NCI-H1930 (cell line): Measurements from ENCODE around the gene ATP7B.

Source experiments
- DNase-seq, 2 experiments: peaks; one replicate each; lab custom pipeline; 2025; lab: John Stamatoyannopoulos, UW

The ATP7B gene

DNA sequence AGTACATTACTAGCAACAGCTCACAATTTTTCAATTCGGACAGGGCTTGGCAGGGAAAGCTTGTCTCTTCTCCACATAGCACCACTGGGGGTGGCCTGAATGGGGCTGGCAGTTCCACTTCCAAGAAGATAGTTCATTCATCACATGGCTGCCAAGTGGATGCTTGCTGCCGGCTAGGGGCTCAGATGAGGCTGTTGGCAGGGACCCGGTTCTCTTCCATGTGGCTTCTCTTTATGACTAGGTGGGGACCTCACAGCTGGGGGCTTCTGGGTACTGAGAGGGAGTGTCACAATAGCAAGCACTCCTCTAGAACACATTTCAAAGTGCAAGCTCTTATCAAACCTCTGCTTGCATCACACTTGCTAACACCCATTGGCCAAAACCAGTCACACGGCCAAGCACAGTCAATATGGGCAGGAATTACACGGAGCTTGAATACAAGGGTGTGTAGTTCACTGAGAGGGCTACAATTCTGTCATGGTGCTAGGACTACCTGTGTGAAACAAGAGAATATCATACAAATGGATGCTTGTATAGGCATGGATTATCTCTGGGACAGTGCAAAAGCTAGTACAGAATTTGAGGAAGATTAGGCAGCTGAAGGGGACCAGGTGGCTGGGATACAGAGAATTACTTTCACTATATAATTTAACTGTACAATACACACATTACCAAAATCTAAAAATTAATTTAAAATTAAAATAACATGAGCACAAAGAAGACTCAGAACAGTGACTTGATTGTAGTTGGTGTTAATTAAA lies 32.3 kb downstream of the ATP7B start:
- DNase-seq: no peak

DNA sequence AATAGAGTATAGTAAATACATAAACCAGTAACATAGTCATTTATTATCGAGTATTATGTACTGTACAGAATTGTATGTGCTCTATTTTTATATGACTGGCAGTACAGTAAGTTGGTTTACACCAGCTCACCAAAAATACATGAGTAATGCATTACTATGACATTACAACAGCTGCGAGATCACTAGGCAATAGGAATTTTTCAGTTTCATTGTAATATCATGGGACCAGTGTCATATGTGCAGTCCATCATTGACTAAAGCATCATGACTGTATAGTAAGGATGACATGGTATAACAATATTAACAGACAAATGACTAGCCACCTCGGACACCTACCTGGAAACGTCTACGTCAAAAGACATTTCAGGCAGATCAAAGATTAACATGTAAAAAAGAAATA lies 33.6 kb downstream of the ATP7B start:
- DNase-seq: no peak

DNA sequence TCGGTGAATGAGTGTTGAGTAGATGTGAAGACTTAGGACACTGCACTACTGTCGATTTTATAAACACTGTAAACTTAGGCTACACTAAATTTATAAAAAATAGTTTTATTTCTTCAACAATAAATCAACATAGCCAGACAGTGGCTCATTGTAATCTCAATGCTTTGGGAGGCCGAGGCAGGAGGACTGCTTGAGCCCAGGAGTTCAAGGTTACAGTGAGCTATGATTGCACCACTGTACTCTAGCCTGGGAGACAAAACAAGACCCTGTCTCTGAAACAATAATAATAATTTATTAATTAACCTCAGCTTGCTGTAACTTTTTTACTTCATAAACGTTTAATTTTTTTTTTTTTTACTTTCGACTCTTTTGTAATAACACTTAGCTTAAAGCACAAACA lies 34.4 kb downstream of the ATP7B start:
- no peak for DNase-seq

DNA sequence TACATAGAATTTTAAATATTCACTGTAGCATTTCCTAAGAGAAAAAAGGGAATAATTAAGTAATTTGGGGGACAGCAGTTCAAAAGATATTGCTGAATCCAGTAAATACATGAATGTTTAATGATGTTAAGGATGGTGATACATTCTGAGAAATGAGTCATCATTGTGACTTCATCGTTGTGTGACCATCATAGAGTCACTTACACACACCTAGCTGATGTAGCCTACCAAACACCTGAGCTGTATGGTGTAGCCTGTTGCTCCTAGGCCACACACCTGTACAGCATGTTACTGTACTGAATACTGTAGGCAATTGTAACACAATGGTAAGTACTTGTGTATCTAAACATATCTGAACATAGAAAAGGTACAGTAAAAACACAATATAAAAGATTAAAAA lies 34.8 kb downstream of the ATP7B start:
- no peak for DNase-seq

DNA sequence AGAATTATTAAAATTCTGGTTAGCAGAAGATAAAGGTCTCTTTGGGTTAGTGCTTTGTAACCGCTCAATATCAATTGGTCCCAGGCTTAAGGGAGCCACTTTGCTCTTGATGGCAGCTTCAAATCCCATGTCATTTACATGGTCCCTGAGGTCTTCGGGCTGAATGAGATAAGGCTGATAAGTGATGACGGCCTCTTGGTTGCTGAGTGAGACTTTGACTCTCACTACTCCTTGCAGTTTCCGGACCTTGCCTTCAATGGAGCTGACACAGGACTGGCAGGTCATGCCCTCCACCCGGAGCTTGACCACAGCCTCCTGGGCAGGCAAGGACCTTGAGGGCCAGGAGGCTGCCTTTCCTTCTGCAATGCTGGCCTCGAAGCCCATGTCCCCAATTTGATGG lies 36.8 kb downstream of the ATP7B start:
- no peak for DNase-seq

DNA sequence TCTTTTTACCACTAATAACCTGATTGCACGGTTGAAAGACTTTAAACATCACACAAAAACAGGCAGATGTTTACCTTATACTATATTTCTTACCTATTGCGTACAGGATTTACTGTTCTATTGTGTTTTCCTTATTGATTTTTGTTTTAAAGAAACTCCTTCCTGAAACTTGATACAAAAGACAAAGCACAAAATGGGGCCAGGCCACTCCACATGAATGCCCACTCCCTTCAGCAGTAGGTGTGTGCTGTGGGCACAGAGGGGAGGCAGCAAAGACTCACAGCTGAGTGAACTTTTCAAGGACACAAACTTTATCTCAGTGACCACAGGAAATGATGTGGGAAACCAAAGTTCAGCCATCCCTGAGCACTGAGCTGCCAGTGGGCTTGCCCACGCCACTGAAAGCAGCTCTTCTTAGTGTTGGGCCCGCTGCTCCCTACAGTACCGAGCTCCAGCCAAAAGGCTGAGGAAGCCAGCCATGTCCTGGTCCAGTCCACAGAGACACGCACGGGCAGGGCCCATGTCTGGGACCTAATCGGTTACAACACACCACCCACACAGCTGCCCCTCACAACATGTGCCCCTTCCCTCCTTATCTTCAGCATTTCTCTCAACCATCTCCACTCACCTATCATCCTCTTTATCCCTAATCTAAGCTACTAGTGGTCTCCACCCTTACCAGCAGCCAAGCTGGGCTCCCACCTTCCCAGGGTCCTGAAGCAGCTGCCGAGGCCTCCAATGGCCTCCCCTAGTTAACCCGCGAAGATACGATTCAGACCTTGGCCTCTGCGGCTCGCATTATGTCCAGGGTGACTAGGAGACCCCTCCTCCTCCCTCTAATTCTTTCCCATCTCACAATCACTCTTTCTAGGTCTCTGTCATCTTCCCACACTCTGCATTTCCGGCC lies 39.5 kb downstream of the ATP7B start:
- DNase-seq: no peak

DNA sequence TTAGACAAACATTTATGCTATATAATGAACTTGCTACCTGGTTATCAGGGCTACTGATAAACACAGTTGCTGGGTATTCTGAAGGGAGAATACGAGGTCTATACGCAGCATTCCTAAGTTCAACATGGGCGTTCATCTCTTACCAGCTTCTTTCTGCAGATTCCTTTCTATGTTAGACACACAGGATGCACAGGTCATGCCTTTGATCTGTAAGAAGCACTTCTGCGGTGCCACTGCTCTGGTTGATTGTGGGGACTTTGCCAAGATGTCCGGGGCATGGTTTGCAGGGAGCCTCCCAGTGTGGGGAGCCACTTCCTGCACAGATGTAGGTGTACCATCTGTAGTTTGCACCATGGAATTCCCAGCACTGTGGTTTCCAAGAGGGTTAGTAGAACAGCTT lies 40.9 kb downstream of the ATP7B start:
- DNase-seq: no peak

DNA sequence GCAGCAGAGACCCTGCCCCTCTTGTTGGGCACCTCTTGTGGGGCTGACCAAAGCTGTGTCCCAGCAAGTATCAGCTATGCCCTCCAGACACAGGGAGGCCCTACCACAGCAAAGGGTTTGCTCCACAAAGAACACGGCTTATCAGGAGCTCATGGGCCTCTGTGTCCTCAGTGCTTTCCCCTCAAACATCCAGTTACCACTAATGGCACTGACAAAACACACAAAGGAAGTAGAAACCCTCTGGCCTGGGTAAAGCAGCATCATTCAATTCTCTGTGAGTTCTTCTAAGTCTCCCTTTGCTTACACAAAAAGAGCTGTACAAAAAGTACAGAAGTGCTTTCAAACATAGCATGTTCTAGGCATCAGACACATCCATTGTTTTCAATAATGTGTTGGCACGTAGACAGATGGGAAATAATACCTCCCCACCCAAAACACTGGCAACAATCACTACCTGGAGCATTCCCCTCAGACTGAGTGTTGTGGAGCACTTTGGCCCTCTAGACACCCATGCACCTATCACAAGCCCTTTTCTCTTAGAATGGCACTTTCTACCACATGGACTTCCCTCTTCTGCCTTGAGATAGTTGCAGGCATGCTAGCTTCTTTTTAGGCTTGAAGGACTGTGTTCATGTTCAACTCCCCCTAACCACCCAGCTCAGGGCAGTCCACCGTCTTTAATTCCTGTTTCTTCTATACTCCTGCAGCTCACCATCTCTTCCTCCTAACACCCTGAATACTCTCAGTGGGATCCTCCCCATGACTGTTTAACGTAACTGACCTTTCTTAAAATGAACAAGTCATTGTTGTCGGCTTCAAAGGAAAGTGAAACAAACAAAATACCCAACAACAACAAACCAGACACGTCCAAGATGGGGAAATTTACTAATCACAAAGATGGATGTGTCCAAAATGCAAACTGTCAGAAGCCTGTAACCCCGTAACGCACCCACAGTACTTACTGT lies 43.5 kb downstream of the ATP7B start:
- DNase-seq: no peak

DNA sequence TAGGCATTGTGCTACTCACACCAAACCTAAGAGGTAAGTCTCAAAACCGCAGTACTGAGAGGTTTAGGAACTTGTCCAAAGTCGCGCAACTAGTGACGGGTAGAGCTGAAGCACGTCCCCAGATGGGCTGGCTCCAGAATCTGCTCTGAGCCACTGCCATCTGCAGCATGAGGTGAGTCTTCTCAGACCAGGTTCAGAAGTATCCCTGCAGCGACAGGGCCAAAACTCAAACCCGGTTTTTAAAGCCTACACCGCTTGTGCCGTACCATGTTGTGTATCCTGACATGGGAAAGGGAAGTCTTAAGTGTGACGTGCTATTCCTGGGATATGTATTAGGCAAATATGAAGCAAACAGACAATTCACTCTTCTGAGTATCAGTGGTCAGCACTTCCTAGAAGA lies 45.1 kb downstream of the ATP7B start:
- no peak for DNase-seq

DNA sequence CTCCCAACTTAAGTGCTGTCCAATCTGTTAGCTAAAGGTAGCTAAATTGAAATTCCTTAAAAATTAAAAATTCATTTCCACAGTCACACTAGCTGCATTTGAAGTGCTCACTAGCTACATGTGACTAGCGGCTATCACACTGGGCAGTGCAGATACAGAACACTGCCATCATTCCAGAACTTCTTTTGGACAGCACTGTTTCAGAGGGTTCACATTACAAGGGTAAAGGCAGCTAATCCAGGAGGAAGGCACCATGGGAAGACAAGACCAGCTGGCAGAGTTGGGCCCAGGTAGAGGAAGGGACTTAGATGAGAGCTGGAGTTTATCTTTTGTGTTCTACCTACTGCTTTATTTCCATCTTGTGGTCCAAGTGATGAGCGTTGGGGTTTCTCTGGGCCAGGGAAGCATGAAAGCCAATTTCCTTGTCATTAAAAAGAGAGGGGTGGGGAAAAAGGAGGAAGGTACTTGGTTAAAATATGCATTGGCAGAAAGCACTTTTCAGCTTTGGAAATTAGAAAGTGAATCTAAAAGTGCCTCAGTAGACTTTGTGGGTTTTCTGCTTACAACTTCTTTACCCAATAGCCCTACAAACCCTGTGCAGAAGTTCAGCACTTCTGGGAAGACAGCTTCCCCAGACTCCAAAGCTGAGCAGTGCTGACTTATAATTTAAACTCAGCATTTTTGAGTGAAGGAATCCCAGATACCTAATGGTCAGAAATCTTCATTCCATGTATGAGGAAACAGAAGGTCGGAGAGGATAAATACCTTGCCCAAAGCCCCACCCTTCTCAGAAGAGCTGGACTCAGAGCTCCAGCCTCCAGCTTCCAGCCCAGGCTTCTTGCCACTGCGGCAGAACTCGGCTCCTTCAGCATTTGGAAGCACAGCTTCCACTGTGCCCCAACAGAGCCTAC lies 49.5 kb downstream of the ATP7B start:
- no peak for DNase-seq

DNA sequence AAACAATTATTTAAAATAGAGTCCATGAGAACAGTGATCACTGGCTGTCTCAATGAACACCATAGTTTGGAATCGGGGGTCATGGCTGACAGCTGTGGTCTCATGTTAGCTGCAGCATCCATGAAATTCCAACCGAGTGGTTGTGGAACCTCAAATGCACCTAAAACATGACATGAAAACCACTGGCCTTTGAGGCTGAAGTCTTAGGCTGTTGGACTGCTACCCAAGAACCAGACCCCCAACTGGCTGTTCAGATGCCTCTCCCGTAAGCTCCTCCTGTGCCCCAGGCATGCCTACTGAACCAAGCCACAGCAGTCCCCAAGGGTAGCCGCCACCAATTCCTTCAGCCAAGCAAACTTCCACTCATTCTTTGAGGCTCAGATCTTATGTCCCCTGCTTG lies 50.5 kb downstream of the ATP7B start:
- no peak for DNase-seq

DNA sequence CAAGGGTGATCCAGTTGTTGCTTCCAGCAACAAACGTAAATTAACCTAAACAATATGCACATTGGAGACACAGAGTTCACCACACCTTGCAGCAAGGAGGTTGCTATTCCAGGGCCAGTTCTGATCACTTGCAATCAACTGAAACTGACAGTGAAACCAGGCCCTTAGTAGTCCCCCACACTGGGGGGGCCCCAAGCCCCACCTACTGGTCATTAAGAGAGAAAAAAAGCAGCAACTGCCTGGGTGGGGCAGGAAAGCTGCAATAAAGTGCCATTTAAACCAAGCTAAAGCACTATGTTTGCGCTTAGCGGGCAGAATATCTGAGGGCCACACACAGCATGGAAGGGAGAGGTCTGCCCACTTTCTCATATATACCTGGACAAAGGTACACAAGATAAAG lies 51.5 kb downstream of the ATP7B start:
- DNase-seq: no peak

DNA sequence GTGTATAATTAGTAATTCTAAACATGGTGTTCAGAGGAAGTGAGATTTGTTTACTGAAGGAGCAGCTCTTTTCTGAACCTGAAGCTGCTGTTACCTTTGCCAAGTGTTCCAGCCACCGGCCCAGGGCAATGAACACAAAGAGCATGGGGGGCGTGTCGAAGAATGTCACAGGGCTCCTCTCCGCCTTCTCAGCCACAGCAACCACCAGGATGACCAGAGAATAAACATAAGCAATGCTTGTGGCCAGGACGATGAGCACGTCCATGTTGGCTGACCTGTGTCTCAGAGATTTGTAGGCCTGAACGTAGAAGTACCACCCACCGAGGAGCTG lies 53.1 kb downstream of the ATP7B start:
- DNase-seq: no peak

DNA sequence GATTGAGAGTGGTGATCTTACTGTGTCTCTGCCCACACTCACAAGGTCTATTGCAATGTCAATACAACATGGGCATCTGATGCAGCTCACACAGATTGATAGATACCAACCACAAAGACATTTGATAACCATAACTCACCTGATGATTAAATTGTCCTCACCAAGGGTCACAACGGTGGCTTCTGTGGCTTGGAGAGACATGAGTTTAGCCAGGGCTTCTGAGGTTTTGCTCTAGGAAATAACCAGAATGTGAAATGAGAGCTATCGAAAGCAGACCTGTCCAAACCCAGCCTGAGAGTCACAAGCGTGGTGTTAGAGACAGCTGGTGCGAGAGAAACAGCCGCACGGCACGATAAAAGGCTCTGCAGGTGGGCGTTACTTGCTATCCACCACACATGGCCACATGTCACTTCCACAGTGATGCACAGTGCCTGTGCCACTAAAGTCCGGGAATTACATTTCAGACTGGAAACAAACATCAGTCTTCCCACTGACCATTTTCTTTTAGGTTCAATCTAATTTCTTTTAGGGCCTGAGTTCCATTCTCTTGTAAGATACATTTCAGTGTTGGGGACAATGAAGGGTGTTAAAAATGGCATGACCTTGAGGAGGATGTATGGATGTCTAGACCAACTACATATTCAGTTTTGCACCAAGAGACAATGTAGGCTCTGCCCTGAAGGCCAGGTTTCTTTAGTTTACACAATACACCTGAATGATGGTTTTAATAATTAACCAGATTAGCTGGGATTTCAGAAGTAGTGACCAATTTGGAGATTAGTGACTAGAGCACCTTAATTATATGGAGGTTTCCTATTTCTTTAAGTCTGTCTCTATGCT lies 53.7 kb downstream of the ATP7B start:
- DNase-seq: no peak

DNA sequence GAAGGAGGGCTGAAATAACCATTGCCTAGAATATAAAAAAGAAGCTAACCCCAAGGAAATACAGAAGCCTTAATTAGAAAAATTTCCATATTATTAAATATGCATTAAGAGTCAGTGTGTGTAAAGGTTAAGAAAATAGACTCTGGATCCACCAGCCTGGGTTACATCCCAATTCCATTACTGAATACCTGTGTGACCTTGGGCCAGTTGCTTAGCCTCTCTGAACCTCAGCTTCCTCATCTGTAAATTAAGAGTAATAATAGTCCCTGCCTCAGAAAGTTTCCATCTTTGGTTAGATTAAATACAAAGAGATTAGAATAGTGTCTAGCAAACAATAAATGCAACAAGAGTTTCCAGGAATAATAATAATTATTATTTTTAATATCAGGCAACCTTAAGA lies 54.5 kb downstream of the ATP7B start:
- no peak for DNase-seq

DNA sequence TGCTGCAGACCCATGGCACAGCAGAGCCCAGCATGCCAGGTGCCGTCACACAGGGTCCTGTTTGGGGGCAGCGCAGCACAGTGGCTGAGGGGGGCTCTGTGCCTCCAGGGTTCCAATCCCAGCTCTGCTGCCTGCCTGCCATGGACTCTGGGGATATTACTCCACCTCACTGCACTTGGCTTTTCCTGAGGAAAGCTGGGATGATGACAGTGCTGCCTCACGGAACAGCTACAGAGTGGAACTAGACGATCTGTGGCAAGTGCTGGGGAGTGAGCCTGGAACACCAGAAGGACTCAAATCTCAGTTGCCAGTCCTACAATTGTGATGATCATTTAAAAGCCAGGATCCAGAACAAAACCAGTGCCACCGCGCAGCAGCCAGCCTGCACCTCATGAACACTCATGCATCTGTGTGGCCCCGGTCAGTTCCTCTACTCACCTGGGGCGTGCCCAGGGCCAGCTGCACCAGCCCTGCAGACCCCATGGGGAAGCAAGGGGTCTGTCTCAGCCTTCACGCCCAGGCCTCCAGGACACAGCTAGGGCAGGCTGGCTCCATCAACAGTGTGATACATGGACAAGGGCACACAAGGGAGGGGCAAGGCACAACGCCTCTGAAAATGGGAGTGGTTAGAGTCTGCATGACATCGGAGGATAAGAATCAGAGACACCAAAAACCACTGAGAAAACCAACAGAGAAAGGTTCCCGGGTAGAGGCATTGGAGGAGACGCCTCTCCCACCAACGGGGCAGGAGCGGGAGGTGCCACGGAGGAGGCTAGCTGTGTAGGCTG lies 55.2 kb downstream of the ATP7B start:
- DNase-seq: no peak

DNA sequence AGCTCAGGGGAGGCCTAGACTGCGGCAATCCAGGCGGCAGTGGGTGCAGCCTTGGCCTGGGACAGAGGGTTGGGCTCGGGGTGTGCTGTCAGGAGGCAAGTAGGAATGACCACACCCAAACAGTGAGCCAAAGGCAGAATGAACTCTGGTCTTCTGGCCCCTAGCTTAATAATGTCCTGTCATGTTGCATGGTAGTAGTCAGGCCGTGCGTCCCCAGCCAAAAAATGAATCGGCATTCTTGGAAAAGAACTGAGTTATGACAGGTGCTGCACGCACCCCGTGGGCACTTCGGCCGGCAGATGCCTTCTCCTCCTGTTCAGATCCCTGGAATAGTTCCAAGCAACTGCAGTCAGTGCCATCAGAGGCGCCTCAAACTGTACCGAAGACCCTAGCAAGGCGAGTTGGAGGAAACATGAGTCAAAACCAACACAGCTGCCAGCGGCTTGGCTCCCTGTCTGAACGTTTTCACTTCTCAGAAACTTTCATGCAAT lies 55.9 kb downstream of the ATP7B start:
- DNase-seq: no peak

DNA sequence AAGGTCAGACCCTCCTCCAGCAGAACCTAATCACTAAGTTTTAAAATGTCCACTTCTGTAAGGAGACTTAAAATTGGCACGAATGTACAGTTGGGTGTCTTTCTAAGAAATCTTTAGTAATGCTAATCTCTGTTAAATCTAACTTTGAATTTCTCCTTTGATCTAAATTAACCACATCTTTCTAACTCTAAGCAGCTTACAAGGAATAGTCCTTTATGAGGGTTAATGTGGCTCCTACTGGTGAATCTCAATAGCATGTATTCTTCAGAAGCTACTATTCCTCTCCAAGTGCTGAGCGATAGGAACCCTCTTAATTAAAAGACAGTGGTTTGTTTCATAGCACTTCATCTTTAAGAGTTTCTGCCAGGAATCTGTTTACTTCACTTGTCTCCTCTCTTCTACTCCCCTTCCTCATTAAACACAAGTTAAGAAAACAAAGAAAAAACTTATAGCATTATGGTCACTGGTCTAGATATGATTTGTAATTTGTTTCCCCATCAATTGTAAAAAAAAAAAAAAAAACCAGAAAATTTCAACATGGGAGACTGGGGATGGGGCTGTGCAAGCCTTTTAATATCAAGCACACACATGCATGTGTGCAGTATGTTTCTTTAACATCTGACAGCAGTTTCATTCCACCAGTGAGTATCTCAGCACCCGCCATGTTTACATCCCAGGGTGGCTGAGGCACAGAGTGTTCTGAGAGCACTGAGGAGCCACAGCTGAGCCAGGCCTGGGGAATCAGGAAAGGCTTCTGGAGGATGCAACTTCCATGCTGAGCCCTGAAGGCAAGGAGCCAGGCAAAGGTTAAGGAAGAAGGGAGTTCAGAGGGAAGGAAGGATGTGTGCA lies 57.7 kb downstream of the ATP7B start:
- DNase-seq: no peak
